Measurements from ENCODE around the gene NRXN3. TPM values are rescaled to one million over a fixed set of nuclear protein-coding genes. Genes with fewer than 3 reads are reported as not detected.

NRXN3 gene
- total and polyA plus RNA-seq, 2 experiments from 2014 or later = 0.08 to 0.11 TPM

GRCh38 chr14:78228702-78229327 is 58.6 kb downstream of the NRXN3 start:
- no peak overlapping the region for H2AFZ ChIP-seq
- H3F3A ChIP-seq (ENCODE audit: insufficient read depth) = no peaks in the 10 kb centered on the region
- H3K27ac ChIP-seq = no peak overlapping the region
- H3K4me3 ChIP-seq = no peak overlapping the region
- no peak for DNase-seq
- no peak for TF ChIP-seq EZH2 (IDR thresholded peaks at IDR 0.05; ENCODE audit: insufficient read depth, poor library complexity, severe bottlenecking)
- no peak for TF ChIP-seq EZH2phosphoT487 (IDR thresholded peaks at IDR 0.05; ENCODE audit: insufficient read depth, low read depth)
- no peaks in the 10 kb centered on the region for H3K9me2 ChIP-seq (ENCODE audit: insufficient read depth)
- H3K79me2 ChIP-seq (ENCODE audit: insufficient read depth) = no peaks in the 10 kb centered on the region
- WGBS, 2 experiments (ENCODE audit: low coverage in 1 of 2, low lambda C conversion rate in 2 of 2, missing lambda C conversion rate in 2 of 2) = 54 to 65% methylated on average over 3 of the region's 3 CpGs
- no peaks in the 10 kb centered on the region for H3K4me1 ChIP-seq (ENCODE audit: insufficient read depth)
- H3K36me3 ChIP-seq (ENCODE audit: low read depth) = no peaks in the 10 kb centered on the region
- H4K20me1 ChIP-seq (ENCODE audit: insufficient read depth) = no peaks in the 10 kb centered on the region
- no peak overlapping the region for H3K9ac ChIP-seq
- H3K4me2 ChIP-seq (ENCODE audit: unreplicated experiment) = no peak overlapping the region
- H3K9me3 ChIP-seq (ENCODE audit: low read depth) = no peaks in the 10 kb centered on the region
- no peaks in the 10 kb centered on the region; the same call in 1 of the 2 replicates for H3K27me3 ChIP-seq (replicated peaks; ENCODE audit: insufficient read depth)
- in situ Hi-C loops (cut with MboI) = no loop called here

GRCh38 chr14:78232231-78233000 is 62.2 kb downstream of the NRXN3 start:
- no peak overlapping the region for H3K9ac ChIP-seq
- H3K4me3 ChIP-seq = no peak overlapping the region
- no peaks in the 10 kb centered on the region; the same call in 1 of the 2 replicates for H3K27me3 ChIP-seq (replicated peaks; ENCODE audit: insufficient read depth)
- no peak for TF ChIP-seq EZH2 (IDR thresholded peaks at IDR 0.05; ENCODE audit: insufficient read depth, poor library complexity, severe bottlenecking)
- no peak for TF ChIP-seq EZH2phosphoT487 (IDR thresholded peaks at IDR 0.05; ENCODE audit: insufficient read depth, low read depth)
- H3K36me3 ChIP-seq (ENCODE audit: low read depth) = no peaks in the 10 kb centered on the region
- H3K27ac ChIP-seq = no peak overlapping the region
- no peak overlapping the region for H3K4me2 ChIP-seq (ENCODE audit: unreplicated experiment)
- 12 to 19% methylated on average over 5 of the region's 5 CpGs for WGBS, 2 experiments (ENCODE audit: low coverage in 1 of 2, low lambda C conversion rate in 2 of 2, missing lambda C conversion rate in 2 of 2)
- H2AFZ ChIP-seq = no peak overlapping the region
- no peak for DNase-seq
- in situ Hi-C loops (cut with MboI) = no loop called here
- no peaks in the 10 kb centered on the region for H4K20me1 ChIP-seq (ENCODE audit: insufficient read depth)
- no peaks in the 10 kb centered on the region for H3K9me3 ChIP-seq (ENCODE audit: low read depth)
- H3K9me2 ChIP-seq (ENCODE audit: insufficient read depth) = no peaks in the 10 kb centered on the region
- no peaks in the 10 kb centered on the region for H3F3A ChIP-seq (ENCODE audit: insufficient read depth)
- H3K4me1 ChIP-seq (ENCODE audit: insufficient read depth) = no peaks in the 10 kb centered on the region
- H3K79me2 ChIP-seq (ENCODE audit: insufficient read depth) = no peaks in the 10 kb centered on the region

GRCh38 chr14:78238141-78238540 is 68.0 kb downstream of the NRXN3 start:
- Histone ChIP-seq H4K20me1 (ENCODE audit: insufficient read depth) (no peaks in the 10 kb centered on the region), H3K79me2 (ENCODE audit: insufficient read depth) (no peaks in the 10 kb centered on the region), H3F3A (ENCODE audit: insufficient read depth) (no peaks in the 10 kb centered on the region), H3K9me2 (ENCODE audit: insufficient read depth) (no peaks in the 10 kb centered on the region), H3K9ac (no peak overlapping the region), H3K36me3 (ENCODE audit: low read depth) (no peaks in the 10 kb centered on the region), H2AFZ (no peak overlapping the region), H3K4me1 (ENCODE audit: insufficient read depth) (no peaks in the 10 kb centered on the region), H3K27me3 (replicated peaks; ENCODE audit: insufficient read depth) (peaks cover 5% of the 10 kb centered on the region; the same call in 1 of the 2 replicates), H3K4me2 (ENCODE audit: unreplicated experiment) (no peak overlapping the region), H3K9me3 (ENCODE audit: low read depth) (no peaks in the 10 kb centered on the region), H3K4me3 (no peak overlapping the region), H3K27ac (no peak overlapping the region)
- WGBS, 2 experiments (ENCODE audit: low coverage in 1 of 2, low lambda C conversion rate in 2 of 2, missing lambda C conversion rate in 2 of 2) = 40 to 43% methylated on average over 7 to 10 of the region's 10 CpGs
- in situ Hi-C loops (cut with MboI) = no loop called here
- no peak for TF ChIP-seq EZH2 (IDR thresholded peaks at IDR 0.05; ENCODE audit: insufficient read depth, poor library complexity, severe bottlenecking)
- TF ChIP-seq EZH2phosphoT487 (IDR thresholded peaks at IDR 0.05; ENCODE audit: insufficient read depth, low read depth) = no peak
- DNase-seq = no peak

GRCh38 chr14:78240567-78240966 is 70.4 kb downstream of the NRXN3 start:
- Histone ChIP-seq H3K79me2 (ENCODE audit: insufficient read depth) (no peaks in the 10 kb centered on the region), H3K27ac (no peak overlapping the region), H4K20me1 (ENCODE audit: insufficient read depth) (no peaks in the 10 kb centered on the region), H3K36me3 (ENCODE audit: low read depth) (no peaks in the 10 kb centered on the region), H3K4me3 (no peak overlapping the region), H3K4me1 (ENCODE audit: insufficient read depth) (no peaks in the 10 kb centered on the region), H3K4me2 (ENCODE audit: unreplicated experiment) (no peak overlapping the region), H3K9ac (no peak overlapping the region), H3K9me2 (ENCODE audit: insufficient read depth) (no peaks in the 10 kb centered on the region), H2AFZ (no peak overlapping the region), H3F3A (ENCODE audit: insufficient read depth) (no peaks in the 10 kb centered on the region), H3K9me3 (ENCODE audit: low read depth) (no peaks in the 10 kb centered on the region), H3K27me3 (replicated peaks; ENCODE audit: insufficient read depth) (peaks cover 9% of the 10 kb centered on the region)
- no peak for TF ChIP-seq EZH2 (IDR thresholded peaks at IDR 0.05; ENCODE audit: insufficient read depth, poor library complexity, severe bottlenecking)
- TF ChIP-seq EZH2phosphoT487 (IDR thresholded peaks at IDR 0.05; ENCODE audit: insufficient read depth, low read depth) = no peak
- no peak for DNase-seq
- in situ Hi-C loops (cut with MboI) = no loop called here
- 31 to 34% methylated on average over 3 of the region's 3 CpGs for WGBS, 2 experiments (ENCODE audit: low coverage in 1 of 2, low lambda C conversion rate in 2 of 2, missing lambda C conversion rate in 2 of 2)
